C4-2B (cell line): ENCODE results near the gene ZGPAT.

Experiments used
- ZFX ChIP-seq: fragments of 450-650 bp; IDR thresholded peaks from 2 replicates; pipeline ENCODE4 v1.6.1; 2017
- TF ChIP-seq, protein P1 (sequence below): fragments of 450-650 bp; conservative IDR thresholded peaks from 2 replicates; pipeline ENCODE4 v1.5.1; 2017; ENCODE audit warnings: mild to moderate bottlenecking

DNA sequence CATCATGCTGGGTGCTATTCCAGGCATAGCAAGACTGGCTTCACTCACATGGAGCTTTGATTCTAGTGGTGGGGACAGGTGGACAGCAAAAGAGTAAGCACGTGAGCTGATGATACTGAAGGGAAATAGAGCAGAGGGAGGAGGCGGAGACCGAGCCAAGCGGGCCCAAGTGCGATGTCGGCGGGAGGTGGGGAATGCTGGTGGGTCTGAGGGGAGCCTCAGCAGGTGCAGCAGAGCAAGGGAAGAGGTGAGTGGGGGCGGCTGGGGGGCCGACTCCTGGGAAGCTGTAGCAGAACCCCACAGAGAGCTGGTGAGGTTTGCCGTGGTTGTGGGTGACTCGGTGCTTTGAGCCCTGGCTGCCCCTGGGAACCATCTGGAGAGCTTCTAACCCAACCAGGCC is 39.5 kb upstream of the ZGPAT start:
- TF ChIP-seq, protein P1, sequence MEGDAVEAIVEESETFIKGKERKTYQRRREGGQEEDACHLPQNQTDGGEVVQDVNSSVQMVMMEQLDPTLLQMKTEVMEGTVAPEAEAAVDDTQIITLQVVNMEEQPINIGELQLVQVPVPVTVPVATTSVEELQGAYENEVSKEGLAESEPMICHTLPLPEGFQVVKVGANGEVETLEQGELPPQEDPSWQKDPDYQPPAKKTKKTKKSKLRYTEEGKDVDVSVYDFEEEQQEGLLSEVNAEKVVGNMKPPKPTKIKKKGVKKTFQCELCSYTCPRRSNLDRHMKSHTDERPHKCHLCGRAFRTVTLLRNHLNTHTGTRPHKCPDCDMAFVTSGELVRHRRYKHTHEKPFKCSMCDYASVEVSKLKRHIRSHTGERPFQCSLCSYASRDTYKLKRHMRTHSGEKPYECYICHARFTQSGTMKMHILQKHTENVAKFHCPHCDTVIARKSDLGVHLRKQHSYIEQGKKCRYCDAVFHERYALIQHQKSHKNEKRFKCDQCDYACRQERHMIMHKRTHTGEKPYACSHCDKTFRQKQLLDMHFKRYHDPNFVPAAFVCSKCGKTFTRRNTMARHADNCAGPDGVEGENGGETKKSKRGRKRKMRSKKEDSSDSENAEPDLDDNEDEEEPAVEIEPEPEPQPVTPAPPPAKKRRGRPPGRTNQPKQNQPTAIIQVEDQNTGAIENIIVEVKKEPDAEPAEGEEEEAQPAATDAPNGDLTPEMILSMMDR, result no peak
- no peak for TF ChIP-seq ZFX
